Tongue (tissue), 2 donors: Measurements from ENCODE around the gene POGZ. TPM values are rescaled to one million over a fixed set of nuclear protein-coding genes. Genes with fewer than 3 reads are reported as not detected.
"Not testable (repeated sequence)": the region's sequence is repeated elsewhere in the genome, so short reads cannot be mapped to it uniquely, and the experiment has no call there.

Source experiments
- DNase-seq: peaks from one replicate; pipeline ENCODE4 v3.0.0-alpha.2; 2015
- total RNA-seq: library from RNA; depleted of rRNA; stranded (reverse); fragments of >200 nt; gene quantifications from one replicate; pipeline ENCODE4 v1.2.3, GENCODE V29; 2014

POGZ gene
- total RNA-seq, 1 donor from 2014 or later, result 44.7 TPM

- DNase-seq, result no peak
Measured at GRCh38 chr1:151408891-151409290, 50.4 kb downstream of the POGZ start.

DNA sequence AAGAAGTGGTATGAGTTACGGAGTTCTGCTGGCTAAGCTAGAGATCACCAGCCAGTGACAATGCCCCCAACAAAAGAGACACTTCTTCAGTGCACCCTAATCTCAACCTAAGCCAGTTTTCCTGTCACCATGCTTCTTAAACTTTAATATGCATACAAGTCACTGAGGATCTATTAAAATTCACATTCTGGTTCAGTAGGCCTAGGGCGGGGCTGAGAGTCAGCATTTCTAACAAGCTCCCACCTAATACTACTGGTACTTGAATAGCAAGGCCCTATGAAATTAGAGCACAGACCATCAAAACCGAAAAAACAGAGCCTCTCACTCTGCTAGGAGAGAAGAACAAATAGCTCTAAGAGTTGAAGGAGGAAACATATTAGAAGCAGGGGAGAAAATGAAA lies 52.0 kb downstream of the POGZ start:
- no peak for DNase-seq

DNA sequence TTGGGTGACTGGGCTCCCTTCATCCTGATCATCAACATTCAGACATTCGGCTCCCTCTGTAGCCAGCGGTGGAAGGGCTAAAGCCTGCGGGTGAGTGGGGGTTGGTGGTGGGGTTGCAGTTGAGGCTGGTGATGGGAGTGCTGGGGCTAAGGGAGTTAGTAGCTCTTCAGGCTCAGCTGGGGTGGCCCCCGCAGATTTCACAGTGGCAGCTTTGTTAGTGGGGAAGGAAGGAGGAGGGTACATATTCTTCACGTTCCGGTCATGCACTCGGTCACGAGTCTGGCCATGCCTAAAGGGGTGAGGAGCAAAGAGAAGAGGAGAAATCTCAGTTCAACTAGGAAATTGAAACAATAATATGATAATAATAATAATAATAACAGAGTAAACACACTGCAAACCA lies 53.1 kb downstream of the POGZ start:
- no peak for DNase-seq

DNA sequence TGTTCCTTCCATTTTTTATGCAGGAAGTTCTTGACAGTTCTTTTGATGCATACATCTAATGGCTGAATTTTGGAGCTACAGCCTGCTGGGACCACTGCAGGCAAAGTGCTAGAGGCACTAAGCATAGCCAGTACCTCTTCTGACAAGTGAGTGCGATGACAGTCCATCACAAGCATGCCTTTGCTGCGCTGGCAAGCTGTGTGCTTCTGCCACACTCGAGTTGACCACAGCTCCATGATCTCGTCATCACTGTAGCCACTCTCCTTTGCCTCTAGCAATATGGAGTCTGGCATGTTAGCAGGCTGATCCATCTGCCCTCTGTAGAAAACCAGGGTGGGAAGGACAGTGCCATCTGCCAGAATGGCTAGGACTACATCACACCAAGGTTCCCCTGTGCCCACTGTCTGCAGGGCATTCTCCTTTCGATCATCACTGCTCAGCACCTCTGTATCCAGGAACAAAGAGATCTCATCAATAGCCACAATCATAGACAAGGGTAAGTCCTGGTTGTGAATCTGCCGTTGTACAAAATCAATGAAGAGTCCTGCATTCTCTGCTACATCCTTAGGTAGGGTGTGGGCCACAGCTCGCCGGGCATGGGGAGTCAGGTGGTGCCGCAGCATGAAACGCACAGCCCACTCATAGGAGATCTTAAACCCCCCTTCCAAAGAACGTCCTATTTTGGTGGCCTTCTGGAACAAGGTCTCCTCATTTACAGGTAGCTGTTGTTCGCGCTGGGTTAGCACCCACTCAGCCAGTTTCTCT lies 53.9 kb downstream of the POGZ start:
- no peak for DNase-seq

- DNase-seq, result no peak
Measured at GRCh38 chr1:151403612-151404011, 55.7 kb downstream of the POGZ start.

- DNase-seq, result no peak
Measured at GRCh38 chr1:151402764-151403163, 56.5 kb downstream of the POGZ start.

DNA sequence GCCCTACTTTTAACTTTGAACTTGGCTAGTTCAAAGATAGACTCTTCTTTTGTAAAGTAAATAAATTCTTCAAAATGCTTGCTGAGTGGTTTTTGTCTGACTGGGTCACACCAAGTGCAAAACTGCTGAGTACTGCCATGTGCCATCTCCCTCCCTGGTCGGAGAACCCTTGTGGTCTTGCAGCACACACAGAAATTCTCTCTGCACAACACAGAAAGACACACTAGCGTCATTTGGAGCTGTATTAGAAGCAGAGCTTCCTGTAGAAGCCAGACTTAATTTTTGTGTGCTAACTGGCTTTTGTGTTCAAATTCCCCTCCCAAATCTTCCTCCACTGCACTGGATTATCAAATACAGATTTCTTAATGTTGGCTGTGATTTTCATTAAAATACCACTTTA lies 57.4 kb downstream of the POGZ start:
- DNase-seq, result no peak

DNA sequence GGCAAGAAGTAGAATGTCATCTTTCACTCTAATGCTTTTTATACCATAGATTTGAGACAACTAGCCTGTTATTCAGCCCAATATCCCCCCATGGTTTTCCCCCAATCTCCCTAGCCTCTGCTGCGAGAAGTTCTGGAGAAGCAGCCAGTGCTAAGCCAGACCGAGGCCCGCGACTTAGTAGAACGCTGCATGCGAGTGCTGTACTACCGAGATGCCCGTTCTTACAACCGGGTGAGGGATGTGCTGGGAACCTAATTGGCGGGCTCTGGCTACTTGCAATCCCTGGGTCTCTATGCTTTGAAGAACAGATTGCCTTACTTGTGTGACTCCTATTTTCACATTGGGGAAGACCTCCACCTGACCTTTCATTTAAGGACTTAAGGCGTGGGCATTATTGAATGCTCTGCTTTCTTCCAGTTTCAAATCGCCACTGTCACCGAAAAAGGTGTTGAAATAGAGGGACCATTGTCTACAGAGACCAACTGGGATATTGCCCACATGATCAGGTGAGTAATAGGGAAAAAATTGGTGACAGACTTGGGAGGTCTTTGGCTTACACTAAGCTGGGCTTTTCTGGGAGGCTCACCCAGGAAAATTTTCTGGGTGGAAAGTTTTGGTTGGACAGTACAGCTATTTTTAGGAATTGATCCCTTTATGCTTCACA lies 58.0 kb downstream of the POGZ start:
- no peak for DNase-seq

- DNase-seq, result peak; percentile 97
Measured at GRCh38 chr1:151399324-151400171, 59.7 kb downstream of the POGZ start, which contains the start of gene PSMB4. Gene PSMB4 (plus strand): TSS chr1:151399573. CDS start chr1:151399588, 15 bp downstream.

- DNase-seq, result not testable (repeated sequence)
Measured at GRCh38 chr1:151396265-151396664, 63.0 kb downstream of the POGZ start.

DNA sequence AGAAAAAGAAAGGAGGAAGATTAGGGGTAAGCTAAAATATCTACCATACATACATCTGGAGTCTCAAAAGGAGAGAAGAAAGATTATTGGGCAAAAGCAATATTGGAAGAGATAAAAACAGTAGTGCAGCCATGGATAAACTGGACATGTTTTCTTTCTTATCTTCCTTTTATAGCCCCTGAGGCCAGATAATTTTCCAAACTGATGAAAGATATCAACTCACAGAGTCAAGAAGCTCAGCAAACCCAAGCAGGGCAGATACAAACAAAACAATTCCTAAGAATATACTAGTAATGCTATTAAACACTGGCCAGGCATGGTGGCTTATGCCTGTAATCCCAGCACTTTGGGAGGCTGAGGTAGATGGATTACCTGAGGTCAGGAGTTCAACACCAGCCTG lies 65.7 kb downstream of the POGZ start:
- no peak for DNase-seq

GRCh38 chr1:151391079-151391563 lies 68.2 kb downstream of the POGZ start:
- DNase-seq, result no peak

DNA sequence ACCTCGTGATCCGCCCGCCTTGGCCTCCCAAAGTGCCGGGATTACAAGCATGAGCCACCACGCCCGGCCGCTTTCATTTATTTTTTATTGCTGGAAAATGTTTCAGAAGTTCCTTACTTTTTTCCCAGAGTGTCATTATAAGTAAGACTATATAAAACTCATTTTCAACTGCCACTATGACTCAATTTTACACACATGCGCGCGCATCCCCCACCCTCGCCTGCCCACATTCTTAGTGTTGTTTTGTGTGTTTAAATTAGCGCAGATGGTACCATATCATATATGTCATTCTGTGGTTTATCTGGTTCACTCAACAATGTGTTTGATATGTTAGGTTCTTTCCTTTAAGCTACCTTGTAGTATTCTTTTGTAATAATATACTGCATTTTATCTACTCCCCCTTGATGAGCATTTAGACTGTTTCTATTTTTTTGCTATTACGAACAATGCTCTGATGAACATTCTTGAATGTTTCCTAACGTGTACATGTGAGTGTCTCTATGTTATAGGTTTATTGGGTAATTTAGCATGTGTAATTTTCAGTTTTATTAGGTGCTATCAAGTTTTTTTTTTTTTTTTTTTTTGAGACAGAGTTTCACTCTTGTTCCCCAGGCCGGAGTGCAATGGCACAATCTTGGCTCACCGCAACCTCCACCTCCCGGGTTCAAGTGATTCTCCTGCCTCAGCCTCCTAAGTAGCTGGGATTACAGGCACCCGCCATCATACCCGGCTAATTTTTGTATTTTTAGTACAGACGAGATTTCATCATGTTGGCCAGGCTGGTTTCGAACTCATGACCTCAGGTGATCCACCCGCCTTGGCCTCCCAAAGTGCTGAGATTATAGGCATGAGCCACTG lies 68.8 kb downstream of the POGZ start:
- DNase-seq, result not testable (repeated sequence)

DNA sequence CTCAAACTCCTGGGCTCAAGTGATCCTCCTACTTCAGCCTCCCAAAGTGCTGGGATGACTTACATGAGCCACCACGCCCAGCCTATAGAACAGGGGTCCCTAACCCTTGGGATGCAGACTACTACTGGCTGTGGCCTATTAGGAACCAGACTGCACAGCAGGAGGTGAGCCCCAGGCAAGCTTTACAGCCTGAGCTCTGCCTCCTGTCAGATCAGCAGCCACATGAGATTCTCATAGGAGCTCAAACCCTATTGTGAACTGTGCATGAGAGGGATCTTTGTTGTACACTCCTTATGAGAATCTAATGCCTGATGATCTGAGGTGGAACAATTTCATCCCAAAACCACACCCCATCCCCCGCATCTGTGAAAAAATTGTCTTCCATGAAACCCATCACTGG lies 73.3 kb downstream of the POGZ start:
- DNase-seq, result no peak

GRCh38 chr1:151384584-151384983 lies 74.7 kb downstream of the POGZ start:
- no peak for DNase-seq

DNA sequence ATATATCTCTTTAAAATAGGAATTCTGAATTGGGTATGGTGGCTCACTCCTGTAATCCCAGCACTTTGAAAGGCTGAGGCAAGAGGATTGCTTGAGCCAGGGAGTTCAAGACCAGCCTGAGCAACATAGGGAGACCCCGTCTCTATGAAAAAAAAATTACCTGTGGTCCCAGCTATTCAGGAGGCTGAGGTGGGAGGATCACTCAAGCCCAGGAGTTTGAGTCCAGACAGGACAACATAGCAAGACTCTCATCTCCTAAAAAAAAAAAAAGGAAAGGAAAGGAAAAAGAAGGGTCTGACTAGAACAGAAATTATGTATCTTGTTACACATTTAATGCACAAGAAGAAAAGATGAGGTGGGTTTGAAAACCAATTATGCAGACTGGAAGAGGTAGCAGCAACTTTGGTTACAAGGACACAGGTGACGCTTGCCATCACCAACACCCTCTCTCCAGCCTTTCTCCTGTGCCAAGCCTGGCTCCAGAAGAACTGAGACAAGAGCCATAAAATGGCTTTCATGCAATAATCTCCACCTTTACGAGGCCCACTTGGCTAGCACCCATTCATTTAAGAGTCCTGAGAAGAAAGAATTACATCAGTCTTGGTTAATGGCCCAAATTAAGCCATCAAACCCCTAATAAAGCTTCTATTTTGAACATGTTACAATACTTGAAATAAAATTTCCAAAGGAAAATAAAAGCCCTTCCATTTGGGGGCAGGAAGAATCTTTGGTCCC lies 82.0 kb downstream of the POGZ start:
- DNase-seq, result no peak

- DNase-seq, result no peak
Measured at GRCh38 chr1:151373196-151373595, 86.1 kb downstream of the POGZ start.

DNA sequence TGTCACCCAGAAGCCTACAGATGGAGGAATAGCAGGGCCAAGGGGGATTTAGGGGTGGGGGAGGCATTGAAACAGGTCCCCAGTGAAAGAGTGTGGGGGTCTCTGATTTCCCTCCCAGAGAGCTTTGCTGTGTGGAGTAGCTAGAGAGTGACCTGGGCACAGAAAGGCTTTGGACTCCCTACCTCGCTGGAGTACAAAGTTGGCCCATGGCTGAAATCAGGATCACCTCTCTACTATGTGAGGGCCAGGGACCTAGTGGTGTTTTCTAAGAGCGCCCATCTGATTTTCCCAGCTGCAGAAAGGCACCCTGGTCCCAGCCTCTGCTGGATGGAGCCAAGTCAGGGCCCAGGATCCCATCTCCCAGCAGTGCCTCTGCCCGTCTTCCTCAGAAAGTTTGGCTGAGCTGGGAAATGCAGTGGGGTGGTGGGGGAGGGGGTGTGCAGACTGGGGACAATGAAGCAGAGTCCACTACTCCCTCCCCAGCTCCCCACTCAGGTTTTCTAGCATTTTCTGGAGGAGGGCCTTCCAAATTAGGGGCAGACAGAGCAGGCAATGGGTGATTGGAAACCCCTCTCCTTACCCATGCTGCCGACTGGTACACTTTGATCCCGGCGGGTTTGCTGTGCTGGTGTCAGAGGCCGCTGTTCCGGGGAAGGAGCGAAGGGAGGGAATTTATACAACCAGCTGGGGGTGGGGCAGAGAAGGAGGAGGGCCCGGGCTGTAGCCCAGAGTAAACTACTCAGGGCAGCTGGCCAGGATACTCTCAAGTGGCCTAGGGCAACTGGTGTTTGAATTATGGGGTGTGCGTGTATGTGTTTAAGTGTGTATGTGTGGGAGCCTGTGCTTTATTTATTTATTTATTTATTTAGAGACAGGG lies 87.0 kb downstream of the POGZ start, which contains the start of gene SELENBP1:
TSS of gene SELENBP1 (minus strand) at position 648 of the 877 bp plus-strand sequence. CDS start at position 584, 64 bp downstream.
- DNase-seq, result peak; percentile 93

DNA sequence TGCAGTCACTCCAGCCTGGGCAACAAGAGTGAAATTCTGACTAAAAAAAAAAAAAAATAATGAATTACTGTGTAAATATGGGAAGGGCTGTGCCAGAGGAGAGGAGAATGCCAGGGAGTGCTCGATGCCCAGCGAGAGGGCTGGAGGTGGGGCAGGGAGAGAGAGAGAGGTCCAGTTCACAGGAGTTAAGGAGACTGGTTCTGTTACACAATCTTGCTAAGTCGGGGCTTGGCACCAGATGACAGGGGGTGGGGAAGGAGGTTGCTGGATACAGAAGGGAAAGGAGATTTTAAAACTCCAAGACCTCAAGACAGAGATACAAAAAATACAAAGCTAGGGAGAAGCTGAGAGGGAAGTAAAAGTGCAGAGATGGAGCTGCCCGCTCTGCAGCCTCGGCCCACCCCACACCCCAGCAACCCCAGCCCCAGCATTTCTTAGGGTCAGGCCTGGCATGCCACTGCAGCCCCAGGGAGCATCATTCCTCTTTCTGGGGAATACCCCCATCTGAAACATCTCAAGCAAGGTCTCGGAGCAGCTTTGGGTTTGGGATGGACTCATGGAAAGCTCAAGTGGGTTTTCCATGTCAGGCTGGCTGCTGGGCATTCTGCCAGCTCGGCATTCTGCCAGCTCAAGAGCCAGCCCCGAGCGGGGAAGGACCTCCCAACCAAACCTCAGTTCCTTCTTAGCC lies 87.8 kb downstream of the POGZ start:
- DNase-seq, result peak; percentile 92
